Peyer's patch (tissue), 4 donors: ENCODE data around the gene MPP7.

Source experiments
- CTCF ChIP-seq, 6 experiments: fragments of 450-650 bp in 4 of 6; fragments of 200-600 bp in 2 of 6; sonication (generic) in 1 of 6; IDR thresholded peaks; one replicate each; pipeline ENCODE4 v1.5.1; 2017 to 2019; ENCODE audit warnings: antibody characterized with exemption in 6 of 6, mild to moderate bottlenecking in 3 of 6, moderate library complexity in 1 of 6
- POLR2A ChIP-seq, 2 donors: fragments of 450-650 bp; IDR thresholded peaks; one replicate each; pipeline ENCODE4 v1.5.1; 2017; ENCODE audit warnings: antibody characterized with exemption in 2 of 2, mild to moderate bottlenecking in 2 of 2, moderate library complexity in 2 of 2

GRCh38 chr10:28278842-28279241, 24.0 kb downstream of the MPP7 start:
- TF ChIP-seq POLR2A (IDR thresholded peaks at IDR 0.05) (no peak), CTCF (IDR thresholded peaks at IDR 0.05) (no peak)
